NCI-H510A (cell line): ENCODE data around the gene WFIKKN2.

Experiments
- DNase-seq: peaks from one replicate; lab custom pipeline; 2025; lab: John Stamatoyannopoulos, UW

The WFIKKN2 gene

GRCh38 chr17:50834429-50835300, 721 bp upstream of the WFIKKN2 start:
- DNase-seq = no peak

DNA sequence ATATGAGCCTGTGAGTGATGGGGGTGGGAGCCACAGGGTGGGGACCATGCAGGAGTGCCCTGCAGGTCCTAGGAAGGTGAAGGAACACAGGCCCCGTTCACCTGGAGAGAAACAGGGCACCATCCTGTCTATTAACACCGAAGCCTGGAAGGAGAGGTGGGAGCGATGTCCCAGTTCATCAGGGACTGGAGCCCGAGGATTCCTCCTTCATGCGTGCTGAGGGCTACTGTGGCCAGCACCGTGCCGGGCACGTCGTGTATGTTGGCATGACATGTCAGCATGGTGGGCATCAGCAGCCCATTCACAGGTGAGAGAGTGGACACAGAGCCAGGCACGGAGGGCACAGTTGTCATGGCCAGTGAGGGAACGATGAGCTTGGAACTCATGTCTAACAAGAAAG, 1.4 kb downstream of the WFIKKN2 start:
- DNase-seq = no peak

GRCh38 chr17:50837286-50837979, 2.0 kb downstream of the WFIKKN2 start:
- no peak for DNase-seq

GRCh38 chr17:50837980-50838954, 2.9 kb downstream of the WFIKKN2 start:
- no peak for DNase-seq

GRCh38 chr17:50839591-50840310, 4.4 kb downstream of the WFIKKN2 start:
- DNase-seq = no peak

DNA sequence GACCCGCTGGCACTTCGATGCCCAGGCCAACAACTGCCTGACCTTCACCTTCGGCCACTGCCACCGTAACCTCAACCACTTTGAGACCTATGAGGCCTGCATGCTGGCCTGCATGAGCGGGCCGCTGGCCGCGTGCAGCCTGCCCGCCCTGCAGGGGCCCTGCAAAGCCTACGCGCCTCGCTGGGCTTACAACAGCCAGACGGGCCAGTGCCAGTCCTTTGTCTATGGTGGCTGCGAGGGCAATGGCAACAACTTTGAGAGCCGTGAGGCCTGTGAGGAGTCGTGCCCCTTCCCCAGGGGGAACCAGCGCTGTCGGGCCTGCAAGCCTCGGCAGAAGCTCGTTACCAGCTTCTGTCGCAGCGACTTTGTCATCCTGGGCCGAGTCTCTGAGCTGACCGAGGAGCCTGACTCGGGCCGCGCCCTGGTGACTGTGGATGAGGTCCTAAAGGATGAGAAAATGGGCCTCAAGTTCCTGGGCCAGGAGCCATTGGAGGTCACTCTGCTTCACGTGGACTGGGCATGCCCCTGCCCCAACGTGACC, 5.0 kb downstream of the WFIKKN2 start:
- no peak for DNase-seq

DNA sequence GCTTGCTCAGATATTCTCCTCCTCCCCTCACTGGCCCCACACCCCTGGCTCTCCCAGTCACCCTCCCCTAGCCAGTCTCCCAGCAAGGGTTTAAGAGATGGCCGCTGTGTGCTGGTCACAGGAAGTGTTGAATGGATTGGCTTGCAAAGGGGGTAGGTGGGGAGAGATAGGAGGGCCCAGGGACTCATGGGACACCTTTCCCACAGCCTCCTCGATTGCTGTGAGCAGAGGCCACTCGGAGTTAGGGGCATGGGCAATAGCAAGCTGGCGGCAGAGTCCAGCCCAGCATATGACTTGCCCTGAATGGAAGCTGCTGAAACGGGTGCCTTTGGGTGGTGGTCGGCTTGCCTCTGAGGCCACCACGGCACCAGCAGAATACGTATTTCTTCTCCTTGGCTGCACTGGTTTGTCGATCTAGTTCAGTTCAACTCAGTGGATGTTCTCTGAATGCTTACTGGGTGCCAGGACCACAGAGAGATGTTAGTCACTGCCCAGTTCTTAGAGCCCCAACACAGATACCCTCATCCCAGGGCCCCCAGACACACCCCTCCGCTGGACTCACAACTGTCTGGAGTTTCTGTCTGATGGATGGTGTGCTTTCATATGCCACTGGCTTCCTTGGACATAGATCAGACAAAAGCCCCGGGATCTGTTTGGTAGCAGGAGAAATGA, 6.0 kb downstream of the WFIKKN2 start:
- no peak for DNase-seq

DNA sequence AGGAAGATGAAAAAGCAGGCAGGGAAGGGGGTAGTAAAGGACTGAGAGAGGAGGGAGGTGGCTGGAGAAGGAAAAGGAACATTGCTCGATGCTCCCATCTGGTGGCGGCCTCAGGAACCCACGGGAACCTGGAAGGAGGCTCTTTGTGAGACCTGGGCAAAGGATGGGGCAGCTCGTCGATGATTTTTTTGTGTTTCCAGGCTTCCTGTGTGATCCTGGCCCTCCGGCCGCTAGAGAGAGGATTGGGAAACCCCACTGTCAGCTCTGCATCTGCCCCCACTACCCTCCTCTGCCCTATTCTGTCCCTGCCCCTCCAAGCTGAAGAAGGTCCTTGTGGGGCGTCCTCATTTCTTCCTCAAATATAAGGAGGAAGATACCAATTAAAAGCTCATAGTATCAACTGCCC, 6.6 kb downstream of the WFIKKN2 start:
- DNase-seq = peak; percentile 32

DNA sequence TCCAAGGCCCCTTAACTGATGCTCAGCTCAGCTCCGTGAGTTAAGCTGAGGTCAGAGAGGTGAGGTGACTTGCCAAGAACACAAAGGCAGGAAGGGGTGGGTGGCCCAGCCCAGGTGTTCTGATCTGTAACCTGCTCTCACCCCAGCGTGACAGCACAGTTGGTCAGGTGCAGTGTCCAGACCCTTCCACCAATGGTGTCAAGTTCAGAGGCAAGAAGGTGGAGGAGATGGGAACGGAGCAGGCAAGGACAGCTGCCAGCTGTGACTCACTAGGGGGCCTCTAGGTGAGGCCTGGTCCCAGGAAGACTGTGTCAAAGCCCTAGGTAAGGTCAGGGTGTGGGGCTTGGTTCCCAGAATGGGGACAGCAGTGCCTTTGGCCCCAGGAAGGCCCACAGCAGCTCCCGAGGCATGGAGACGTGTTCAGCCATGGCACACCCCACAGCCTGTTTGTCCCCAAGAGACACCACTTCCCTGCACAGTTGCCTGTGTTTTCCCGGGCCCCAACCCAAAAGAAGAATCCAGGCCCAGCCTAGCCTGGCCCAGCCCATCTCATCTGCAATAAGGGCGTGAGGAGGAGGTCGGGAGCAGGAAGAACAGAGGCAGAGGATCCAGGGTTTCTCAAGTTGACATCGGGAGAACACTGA, 7.2 kb downstream of the WFIKKN2 start:
- DNase-seq = no peak

DNA sequence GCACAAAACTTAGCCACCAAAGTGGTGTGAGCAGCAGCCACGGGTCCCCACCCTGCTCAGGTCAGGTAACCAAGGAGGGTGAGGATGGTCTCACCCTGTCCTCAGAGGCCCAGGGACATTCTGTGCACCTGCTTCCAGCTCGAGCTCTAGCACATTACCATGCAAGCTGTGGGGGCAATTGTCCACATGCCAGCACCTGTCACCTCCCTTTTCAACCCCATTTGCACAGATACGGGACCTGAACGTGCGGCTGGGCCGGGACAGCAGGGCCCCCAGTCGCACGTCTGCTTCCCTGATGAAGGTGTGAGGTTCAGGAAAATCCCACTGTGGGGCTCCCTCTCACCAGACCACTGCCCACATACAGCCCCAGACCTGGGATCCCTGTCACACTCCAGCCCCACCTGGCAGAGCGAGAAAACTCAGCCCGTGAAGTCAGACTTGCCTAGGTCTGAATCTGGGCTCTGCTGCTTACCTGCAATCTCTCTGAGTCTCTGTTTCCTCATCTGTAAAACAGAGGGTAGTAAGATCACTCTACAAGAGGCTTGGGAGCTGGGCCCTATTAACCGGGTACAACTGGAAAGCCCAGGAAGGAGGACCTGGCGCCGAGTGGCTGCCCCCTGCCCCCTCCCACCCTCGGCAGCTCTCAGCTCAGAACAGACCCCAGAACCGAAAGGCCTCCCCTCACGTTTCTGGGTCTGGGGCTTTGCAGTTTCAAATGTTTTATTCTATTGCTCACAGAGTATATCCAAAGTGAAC, 7.9 kb downstream of the WFIKKN2 start:
- no peak for DNase-seq

DNA sequence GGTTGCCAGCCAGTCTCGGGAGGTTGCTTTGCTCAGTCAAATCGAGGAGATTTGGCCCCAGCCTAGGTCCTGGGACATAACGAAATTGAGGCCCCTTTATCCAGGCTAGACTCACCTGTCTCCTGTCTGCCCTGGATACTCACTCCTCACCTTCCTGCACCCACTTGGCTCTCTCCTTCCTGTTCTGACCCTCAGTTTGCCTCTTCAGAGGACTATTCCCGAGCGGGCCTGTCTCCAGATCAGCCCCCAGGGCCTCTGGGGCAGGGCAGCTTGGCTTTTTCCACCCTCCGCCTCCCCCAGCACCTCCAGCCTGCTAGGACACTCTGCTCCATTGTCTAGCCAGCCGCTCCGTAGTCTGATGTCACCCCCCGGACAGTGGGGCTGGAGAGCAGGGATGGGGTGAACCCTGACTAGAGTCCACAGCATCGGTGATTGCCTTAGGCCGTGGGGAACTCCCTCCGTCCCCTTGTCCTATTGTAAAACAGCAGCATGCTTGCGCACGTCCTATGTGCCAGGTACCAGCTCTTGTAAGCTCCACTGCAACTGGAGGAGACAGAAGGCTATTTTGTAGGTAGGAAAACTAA, 8.8 kb downstream of the WFIKKN2 start:
- DNase-seq = no peak

DNA sequence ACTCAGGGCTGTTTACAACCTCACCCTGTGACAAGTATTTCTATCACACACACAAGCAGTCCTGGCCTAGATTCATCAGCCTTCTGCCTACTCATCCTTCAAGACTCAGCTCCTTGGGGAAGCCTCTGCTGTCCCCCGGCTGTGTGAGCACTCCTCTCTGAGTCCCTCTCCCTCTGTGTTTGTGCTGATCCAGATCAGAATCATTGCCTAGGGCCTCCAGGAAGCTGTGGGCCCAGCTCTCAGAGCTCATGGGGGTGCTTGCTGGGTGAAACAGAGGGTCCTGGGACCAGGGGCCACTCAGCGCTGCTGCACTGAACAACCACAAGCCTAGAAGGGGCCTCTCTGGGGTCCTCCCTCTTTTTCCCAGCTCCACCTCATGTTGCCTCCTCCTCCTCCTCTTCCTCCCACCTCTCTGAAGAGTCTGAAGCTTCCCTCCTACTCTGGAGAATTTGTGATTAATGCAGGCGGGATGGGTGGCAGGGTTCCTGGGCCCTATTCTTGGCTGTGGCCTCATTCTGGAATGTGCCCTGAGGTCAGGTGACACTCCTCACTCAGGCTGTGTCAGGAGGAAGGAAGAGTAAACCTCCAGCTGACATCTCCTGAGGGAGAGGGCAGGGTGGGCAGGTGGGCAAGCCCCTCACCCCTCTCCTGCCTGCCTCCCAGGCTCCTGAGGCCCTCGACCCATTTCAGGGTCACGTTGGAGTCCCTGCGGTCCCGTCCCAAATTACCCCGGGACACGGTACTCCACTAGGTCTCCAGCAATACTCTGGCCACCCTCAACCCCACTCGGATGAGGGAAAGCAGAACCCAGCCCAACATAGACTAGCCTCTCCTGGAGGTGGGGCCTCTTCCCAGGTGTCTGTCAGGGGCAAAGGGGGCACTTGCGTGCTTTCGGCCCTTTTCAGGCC, 10.1 kb downstream of the WFIKKN2 start:
- DNase-seq = no peak

DNA sequence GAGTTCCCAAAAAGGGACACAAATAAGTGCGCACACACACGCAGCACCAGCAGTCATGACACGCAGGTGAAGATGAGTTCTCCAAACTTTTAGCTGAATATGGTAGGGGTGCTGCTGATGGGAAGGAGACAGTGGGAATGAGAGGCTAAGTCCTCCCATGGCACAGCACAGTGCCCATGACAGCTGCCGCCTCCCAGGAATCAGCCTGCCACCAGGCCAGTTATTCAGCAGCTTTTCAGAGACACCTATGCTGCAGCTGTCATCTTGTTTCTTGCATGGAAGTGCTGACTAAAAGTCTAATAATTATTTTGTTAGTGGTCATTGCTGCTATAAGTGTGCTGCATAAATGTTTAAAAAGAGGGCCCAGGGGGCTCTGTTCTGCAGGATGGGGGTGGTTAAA, 12.2 kb downstream of the WFIKKN2 start:
- no peak for DNase-seq

DNA sequence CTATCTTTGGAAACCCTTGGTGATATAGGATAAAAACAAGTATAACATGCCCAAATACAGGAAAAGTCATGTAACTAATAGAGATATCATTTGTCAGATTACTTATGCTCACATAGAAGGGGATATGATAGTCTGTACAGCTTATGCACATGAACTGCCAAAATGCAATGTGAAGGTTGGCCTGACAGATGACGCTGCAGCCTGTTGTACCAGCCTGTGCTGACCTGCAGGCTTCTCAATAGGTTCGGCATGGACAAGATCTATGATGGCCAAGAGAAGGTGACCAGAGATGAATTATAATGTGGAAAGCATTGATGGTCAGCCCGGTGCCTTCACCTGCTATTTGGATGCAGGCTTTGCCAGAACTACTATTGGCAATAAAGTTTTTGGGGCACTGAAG, 12.7 kb downstream of the WFIKKN2 start:
- no peak for DNase-seq

DNA sequence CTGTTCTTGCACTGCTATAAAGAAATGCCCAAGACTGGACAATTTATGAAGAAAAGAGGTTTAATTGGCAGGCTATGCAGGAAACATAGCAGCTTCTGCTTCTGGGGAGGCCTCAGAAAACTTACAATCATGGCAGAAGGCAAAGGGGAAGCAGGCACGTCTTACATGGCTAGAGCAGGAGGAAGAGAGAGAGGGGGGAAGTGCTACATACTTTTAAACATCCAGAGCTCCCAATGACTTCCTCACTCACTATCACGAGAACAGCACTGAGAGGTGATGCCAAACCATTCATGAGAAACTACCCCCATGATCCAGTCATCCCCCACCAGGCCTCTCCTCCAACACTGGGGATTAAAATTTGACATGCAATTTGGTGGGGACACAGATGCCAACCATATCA, 13.3 kb downstream of the WFIKKN2 start:
- DNase-seq = no peak

GRCh38 chr17:50850640-50851039, 15.3 kb downstream of the WFIKKN2 start:
- DNase-seq = no peak

GRCh38 chr17:50853015-50853615, 17.7 kb downstream of the WFIKKN2 start:
- DNase-seq = no peak

DNA sequence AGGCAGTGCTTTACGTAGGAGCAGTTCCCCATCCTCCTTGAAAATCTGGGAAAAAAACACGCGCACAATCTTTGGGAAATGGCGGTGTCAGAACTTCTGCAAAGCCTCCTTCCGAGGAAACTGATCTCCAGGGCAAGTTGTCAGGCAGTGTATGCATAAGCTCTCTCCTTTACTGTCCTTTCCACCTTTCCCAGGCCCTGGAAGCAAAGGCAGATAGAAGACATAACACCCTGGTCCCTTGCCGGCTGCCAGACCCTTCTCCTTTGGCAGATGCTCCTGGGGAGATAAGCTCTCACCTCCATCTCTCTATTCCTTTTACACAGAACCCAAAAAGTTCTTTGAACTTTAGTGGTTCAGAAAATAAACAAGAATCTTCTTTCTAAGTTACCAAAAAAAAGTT, 18.4 kb downstream of the WFIKKN2 start:
- DNase-seq = no peak
